H1 (cell line): Measurements from ENCODE around the gene CNNM1. TPM values are rescaled to one million over a fixed set of nuclear protein-coding genes. Genes with fewer than 3 reads are reported as not detected.

ENCODE experiments used
- CTCF ChIA-PET: fragments of 300-600 bp; sonication (Branson Sonifier 250); formaldehyde crosslinking; loops from one replicate; lab custom pipeline; 2021; ENCODE audit not compliant: partially characterized antibody; lab: Charles Lee
- POLR2A ChIA-PET: fragments of 300-600 bp; sonication (Branson Sonifier 250); formaldehyde crosslinking; loops from one replicate; lab custom pipeline; 2021; ENCODE audit warnings: inconsistent platforms; ENCODE audit not compliant: partially characterized antibody; lab: Charles Lee
- DNase-seq, 2 experiments: peaks; one replicate each; pipeline versions ENCODE4 v3.0.0 to v3.0.0-alpha.2; 2010 to 2022; ENCODE audit warnings: low spot score in 2 of 2, low read depth in 1 of 2, mixed read lengths in 1 of 2
- FAIRE-seq: peaks from 2 replicates; lab custom pipeline; 2011; peaks lifted over from hg19 to GRCh38; lab: Jason Lieb, UNC
- H2AFZ ChIP-seq: 2 replicates; pipeline ENCODE4 v1.8.1; 2012; ENCODE audit warnings: low read length, inconsistent platforms
- H2AK5ac ChIP-seq: 2 replicates; pipeline ENCODE4 v1.6.1; 2013; ENCODE audit warnings: low read depth, low read length
- H2BK120ac ChIP-seq: replicated peaks from 2 replicates; pipeline ENCODE3; 2013; ENCODE audit warnings: low read depth, low read length, inconsistent platforms
- H2BK12ac ChIP-seq: 2 replicates; pipeline ENCODE4 v1.6.1; 2013; ENCODE audit warnings: low read depth, low read length
- H2BK15ac ChIP-seq: 2 replicates; pipeline ENCODE4 v1.6.1; 2013; ENCODE audit warnings: low read length
- H2BK20ac ChIP-seq: 2 replicates; pipeline ENCODE4 v1.6.1; 2013; ENCODE audit warnings: low read length
- H2BK5ac ChIP-seq: 2 replicates; pipeline ENCODE4 v1.6.1; 2013; ENCODE audit warnings: low read depth, low read length
- H3K14ac ChIP-seq: 2 replicates; pipeline ENCODE4 v1.6.1; 2013; ENCODE audit warnings: inconsistent platforms; ENCODE audit not compliant: insufficient read length
- H3K18ac ChIP-seq: 2 replicates; pipeline ENCODE4 v1.6.1; 2013; ENCODE audit warnings: low read length; ENCODE audit errors: extremely low read depth
- H3K23ac ChIP-seq: 2 replicates; pipeline ENCODE4 v1.6.1; 2013; ENCODE audit warnings: inconsistent platforms; ENCODE audit not compliant: insufficient read length
- H3K23me2 ChIP-seq: 2 replicates; pipeline ENCODE4 v1.6.1; 2013; ENCODE audit warnings: low read depth, low read length
- H3K27ac ChIP-seq: 2 replicates; pipeline ENCODE4 v1.6.1; 2011; ENCODE audit warnings: low read depth, low read length, inconsistent platforms
- H3K27me3 ChIP-seq, 4 experiments: replicated peaks in 1 of 4; 1 replicate in 1 of 4; 2 replicates in 3 of 4; pipeline versions ENCODE4 v1.6.1 to v1.8.1; 2011 to 2013; ENCODE audit warnings: low read length in 3 of 4, mild to moderate bottlenecking in 3 of 4, inconsistent platforms in 2 of 4, mixed read lengths in 2 of 4, moderate library complexity in 1 of 4; ENCODE audit not compliant: control insufficient read depth in 3 of 4, insufficient read depth in 3 of 4; ENCODE audit errors: extremely low read depth in 1 of 4
- H3K36me3 ChIP-seq, 4 experiments: 2 replicates each; pipeline versions ENCODE4 v1.6.1 to v1.8.1; 2011 to 2013; ENCODE audit warnings: mild to moderate bottlenecking in 4 of 4, low read length in 3 of 4, moderate library complexity in 2 of 4, control low read depth in 1 of 4, inconsistent platforms in 1 of 4; ENCODE audit not compliant: insufficient read depth in 4 of 4, control insufficient read depth in 2 of 4
- H3K4ac ChIP-seq: replicated peaks from 2 replicates; pipeline ENCODE3; 2013; ENCODE audit warnings: low read length, low read depth, mixed read lengths, inconsistent platforms; ENCODE audit not compliant: insufficient read length
- H3K4me1 ChIP-seq, 4 experiments: replicated peaks in 1 of 4; 1 replicate in 1 of 4; 2 replicates in 3 of 4; pipeline versions ENCODE4 v1.6.1 to v1.8.1; 2011 to 2013; ENCODE audit warnings: low read length in 3 of 4, inconsistent platforms in 2 of 4, mixed read lengths in 1 of 4; ENCODE audit not compliant: insufficient read depth in 4 of 4, control insufficient read depth in 3 of 4
- H3K4me2 ChIP-seq, 2 experiments: 2 replicates each; pipeline versions ENCODE4 v1.6.1 to v1.8.1; 2011 to 2013; ENCODE audit warnings: low read depth in 2 of 2, low read length in 2 of 2, control low read depth in 1 of 2, inconsistent platforms in 1 of 2, mild to moderate bottlenecking in 1 of 2; ENCODE audit not compliant: insufficient read depth in 1 of 2
- H3K4me3 ChIP-seq, 4 experiments: fragments of 200-600, 300-600 bp in 1 of 4; sonication (generic), shearing (Covaris generic), sonication (Bioruptor Twin) in 1 of 4; 2 replicates each; pipeline versions ENCODE4 v1.5.1 to v1.8.1; 2011 to 2016; ENCODE audit warnings: low read length in 4 of 4, low read depth in 3 of 4, control low read depth in 2 of 4, inconsistent platforms in 2 of 4, mild to moderate bottlenecking in 2 of 4, mixed read lengths in 1 of 4, moderate library complexity in 1 of 4; ENCODE audit not compliant: insufficient read depth in 2 of 4; ENCODE audit errors: extremely low read depth in 1 of 4
- H3K56ac ChIP-seq: replicated peaks from 2 replicates; pipeline ENCODE3; 2013; ENCODE audit warnings: low read depth, mild to moderate bottlenecking, mixed read lengths, low read length, inconsistent platforms; ENCODE audit not compliant: insufficient read length
- H3K79me1 ChIP-seq: 2 replicates; pipeline ENCODE4 v1.6.1; 2013; ENCODE audit warnings: low read depth, low read length, control low read depth
- H3K79me2 ChIP-seq, 2 experiments: 2 replicates each; pipeline versions ENCODE4 v1.6.1 to v1.8.1; 2012 to 2013; ENCODE audit warnings: low read length in 2 of 2, mild to moderate bottlenecking in 2 of 2, inconsistent platforms in 1 of 2; ENCODE audit not compliant: insufficient read depth in 2 of 2, control insufficient read depth in 1 of 2
- H3K9ac ChIP-seq, 4 experiments: replicated peaks in 1 of 4; 1 replicate in 1 of 4; 2 replicates in 3 of 4; pipeline versions ENCODE4 v1.6.1 to v1.8.1; 2011 to 2013; ENCODE audit warnings: low read depth in 3 of 4, low read length in 3 of 4, control low read depth in 2 of 4, mild to moderate bottlenecking in 2 of 4, moderate library complexity in 2 of 4, inconsistent platforms in 1 of 4; ENCODE audit errors: extremely low read depth in 1 of 4
- H3K9me3 ChIP-seq, 2 experiments: 2 replicates each; pipeline versions ENCODE4 v1.6.1 to v1.8.1; 2012 to 2013; ENCODE audit warnings: mild to moderate bottlenecking in 2 of 2, moderate library complexity in 2 of 2, control low read depth in 1 of 2, inconsistent platforms in 1 of 2, low read depth in 1 of 2, low read length in 1 of 2, mixed read lengths in 1 of 2; ENCODE audit not compliant: insufficient read depth in 2 of 2
- H4K20me1 ChIP-seq, 2 experiments: replicated peaks in 1 of 2; 2 replicates each; pipeline versions ENCODE3 to v1.8.1; 2011 to 2013; ENCODE audit warnings: inconsistent platforms in 2 of 2, low read length in 2 of 2, mild to moderate bottlenecking in 1 of 2; ENCODE audit not compliant: insufficient read depth in 2 of 2, control insufficient read depth in 1 of 2
- H4K5ac ChIP-seq: 2 replicates; pipeline ENCODE4 v1.6.1; 2013; ENCODE audit warnings: low read length, low read depth, mixed read lengths, inconsistent platforms; ENCODE audit not compliant: insufficient read length
- H4K8ac ChIP-seq: 2 replicates; pipeline ENCODE4 v1.8.0; 2013; ENCODE audit warnings: mild to moderate bottlenecking, moderate library complexity, low read length, inconsistent platforms; ENCODE audit not compliant: insufficient read depth; ENCODE audit errors: extremely low read depth
- H4K91ac ChIP-seq: replicated peaks from 2 replicates; pipeline ENCODE3; 2013; ENCODE audit warnings: low read length, mixed read lengths, inconsistent platforms; ENCODE audit not compliant: insufficient read length
- CBX8 ChIP-seq: fragments of 300-800, 300-1000 bp; sonication (generic); IDR thresholded peaks from 2 replicates; pipeline ENCODE4 v1.7.1; 2016; ENCODE audit warnings: low read depth, low read length, borderline replicate concordance
- CEBPB ChIP-seq: IDR thresholded peaks from 2 replicates; pipeline ENCODE4 v1.6.1; 2012; ENCODE audit warnings: low read depth, low read length
- CHD2 ChIP-seq: IDR thresholded peaks from 2 replicates; pipeline ENCODE4 v1.6.1; 2012; ENCODE audit warnings: low read length, improper control_type of control experiment
- GTF2F1 ChIP-seq: IDR thresholded peaks from 2 replicates; pipeline ENCODE4 v1.6.1; 2012; ENCODE audit warnings: low read depth, low read length, improper control_type of control experiment, borderline replicate concordance
- MAFK ChIP-seq: IDR thresholded peaks from 2 replicates; pipeline ENCODE4 v1.6.1; 2012; ENCODE audit warnings: low read depth, mild to moderate bottlenecking, improper control_type of control experiment, low read length
- PHF8 ChIP-seq: fragments of 200-600 bp; sonication (generic); conservative IDR thresholded peaks from 2 replicates; pipeline ENCODE4 v1.7.1; 2012; ENCODE audit warnings: low read depth, mild to moderate bottlenecking, inconsistent platforms, low read length, moderate library complexity
- POU5F1 ChIP-seq: IDR thresholded peaks from 2 replicates; pipeline ENCODE4 v1.6.1; 2011; ENCODE audit warnings: low read depth, mild to moderate bottlenecking, low read length, moderate library complexity
- RBBP5 ChIP-seq: IDR thresholded peaks from 2 replicates; pipeline ENCODE4 v1.7.1; 2012; ENCODE audit warnings: low read depth, mild to moderate bottlenecking, inconsistent platforms, low read length, moderate library complexity, borderline replicate concordance
- SUZ12 ChIP-seq: fragments of 200-600 bp; sonication (generic); IDR thresholded peaks from 2 replicates; pipeline ENCODE4 v1.6.1; 2012; ENCODE audit warnings: mild to moderate bottlenecking, inconsistent platforms, low read length, moderate library complexity, mixed read lengths
- YY1 ChIP-seq: IDR thresholded peaks from 2 replicates; pipeline ENCODE4 v1.6.1; 2011; ENCODE audit warnings: low read depth, mild to moderate bottlenecking, low read length
- WGBS, 2 experiments: shearing (Covaris generic) in 1 of 2; methylation state at CpG; one replicate each; pipeline versions ENCODE4 v1.1.6 to v1.1.7; 2013 to 2015; ENCODE audit warnings: low lambda C conversion rate in 2 of 2, mixed read lengths in 2 of 2, inconsistent platforms in 1 of 2, low coverage in 1 of 2, missing lambda C conversion rate in 1 of 2; ENCODE audit not compliant: insufficient replicate concordance in 2 of 2, insufficient coverage in 1 of 2, insufficient read length in 1 of 2; ENCODE audit errors: extremely low coverage in 1 of 2, missing lambda C conversion rate in 1 of 2; 5-methylcytosine and 5-hydroxymethylcytosine counted together
- polyA plus RNA-seq, 7 experiments: library from polyadenylated mRNA; depleted of rRNA in 3 of 7; stranded (reverse) in 5 of 7; unstranded in 2 of 7; fragments of >200 nt in 5 of 7; fragments of 200-250 nt in 2 of 7; gene quantifications; 1 replicate in 5 of 7; 2 replicates in 1 of 7; 4 replicates in 1 of 7; pipeline versions ENCODE4 v1.2.1 to v1.2.3, GENCODE V29; 2011 to 2013; ENCODE audit warnings: missing spikeins in 2 of 7, mixed read lengths in 2 of 7
- total RNA-seq: library from RNA; stranded (reverse); fragmentation: NEBNext Ultra II Directional; extraction: Animal tissue kit (Norgen Biotek cat#: 25700); gene quantifications from 2 replicates; pipeline ENCODE4 v1.2.1, GENCODE V29; 2021
- TF ChIP-seq, protein P1 (sequence below), 3 experiments: IDR thresholded peaks; 1 replicate in 2 of 3; 2 replicates in 1 of 3; pipeline versions ENCODE4 v1.5.1 to v1.6.1; 2011; ENCODE audit warnings: low read length in 3 of 3, mild to moderate bottlenecking in 3 of 3, inconsistent platforms in 2 of 3, low read depth in 1 of 3, moderate library complexity in 1 of 3; ENCODE audit not compliant: insufficient read depth in 1 of 3; ENCODE audit errors: control extremely low read depth in 1 of 3
- TF ChIP-seq, protein P2 (sequence below): IDR thresholded peaks from 2 replicates; pipeline ENCODE4 v1.6.1; 2011; ENCODE audit warnings: low read depth, mild to moderate bottlenecking, low read length; ENCODE audit not compliant: insufficient read depth

CNNM1 gene
- total and polyA plus RNA-seq, 2 of the 8 experiments (the other 6 are each of a cell fraction or from before 2014, with no cell fraction given): 0.74 to 0.92 TPM

DNA sequence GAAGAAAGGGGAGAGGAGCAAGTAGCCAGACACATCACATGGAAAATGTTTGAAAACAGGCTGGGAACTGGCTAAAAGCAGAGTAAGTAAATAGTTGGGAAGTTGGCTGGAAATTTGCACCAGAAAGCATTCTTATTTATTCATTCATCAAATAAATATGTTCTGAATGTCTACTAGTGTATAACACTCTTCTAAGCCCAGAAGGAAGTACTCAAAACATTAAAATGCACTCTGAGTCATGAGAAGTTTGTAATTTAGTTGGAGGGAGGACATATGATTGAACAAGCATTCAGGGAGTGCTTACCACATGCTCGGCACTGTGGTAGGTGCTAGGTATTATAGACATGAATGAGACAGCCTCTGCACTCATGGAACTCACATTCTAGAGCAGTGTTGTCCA, 37.0 kb upstream of the CNNM1 start:
- DNase-seq (no peak), FAIRE-seq (no peak)
- Histone ChIP-seq H3K4me1 (no peaks in the 10 kb centered on the region), H4K8ac (no peak overlapping the region), H4K20me1 (no peaks in the 10 kb centered on the region), H2AFZ (no peak overlapping the region), H3K79me1 (no peaks in the 10 kb centered on the region), H2BK20ac (no peak overlapping the region), H2AK5ac (no peak overlapping the region), H2BK120ac (no peak overlapping the region), H3K56ac (no peak overlapping the region), H2BK5ac (no peak overlapping the region), H3K23me2 (no peaks in the 10 kb centered on the region), H3K27me3 (no peaks in the 10 kb centered on the region), H3K4me3 (no peak overlapping the region), H2BK15ac (no peak overlapping the region), H3K4me2 (no peak overlapping the region), H3K36me3 (no peaks in the 10 kb centered on the region), H2BK12ac (no peak overlapping the region), H3K4ac (no peak overlapping the region), H3K9me3 (no peaks in the 10 kb centered on the region), H4K91ac (no peak overlapping the region), H3K14ac (no peak overlapping the region), H3K27ac (no peak overlapping the region), H4K5ac (no peak overlapping the region), H3K79me2 (no peaks in the 10 kb centered on the region), H3K9ac (no peak overlapping the region), H3K23ac (no peak overlapping the region), H3K18ac (no peak overlapping the region)
- 92% methylated on average over 1 of the region's 1 CpG; no CpG with 5 or more reads in 1 of the 2 experiments for WGBS, 2 experiments
- ChIA-PET POLR2A (no interaction called here), CTCF (no interaction called here)
- TF ChIP-seq POU5F1: no peak
- TF ChIP-seq YY1: no peak
- TF ChIP-seq PHF8: no peak
- no peak for TF ChIP-seq SUZ12
- no peak for TF ChIP-seq GTF2F1
- no peak for TF ChIP-seq CBX8
- TF ChIP-seq, protein P1, sequence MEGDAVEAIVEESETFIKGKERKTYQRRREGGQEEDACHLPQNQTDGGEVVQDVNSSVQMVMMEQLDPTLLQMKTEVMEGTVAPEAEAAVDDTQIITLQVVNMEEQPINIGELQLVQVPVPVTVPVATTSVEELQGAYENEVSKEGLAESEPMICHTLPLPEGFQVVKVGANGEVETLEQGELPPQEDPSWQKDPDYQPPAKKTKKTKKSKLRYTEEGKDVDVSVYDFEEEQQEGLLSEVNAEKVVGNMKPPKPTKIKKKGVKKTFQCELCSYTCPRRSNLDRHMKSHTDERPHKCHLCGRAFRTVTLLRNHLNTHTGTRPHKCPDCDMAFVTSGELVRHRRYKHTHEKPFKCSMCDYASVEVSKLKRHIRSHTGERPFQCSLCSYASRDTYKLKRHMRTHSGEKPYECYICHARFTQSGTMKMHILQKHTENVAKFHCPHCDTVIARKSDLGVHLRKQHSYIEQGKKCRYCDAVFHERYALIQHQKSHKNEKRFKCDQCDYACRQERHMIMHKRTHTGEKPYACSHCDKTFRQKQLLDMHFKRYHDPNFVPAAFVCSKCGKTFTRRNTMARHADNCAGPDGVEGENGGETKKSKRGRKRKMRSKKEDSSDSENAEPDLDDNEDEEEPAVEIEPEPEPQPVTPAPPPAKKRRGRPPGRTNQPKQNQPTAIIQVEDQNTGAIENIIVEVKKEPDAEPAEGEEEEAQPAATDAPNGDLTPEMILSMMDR (IDR thresholded peaks at IDR 0.05; ENCODE audit: control extremely low read depth in 1 of 3, insufficient read depth in 1 of 3, low read depth in 1 of 3, low read length in 3 of 3): no peak
- no peak for TF ChIP-seq CHD2
- no peak for TF ChIP-seq CEBPB
- TF ChIP-seq MAFK: no peak
- TF ChIP-seq RBBP5: no peak
- TF ChIP-seq, protein P2, sequence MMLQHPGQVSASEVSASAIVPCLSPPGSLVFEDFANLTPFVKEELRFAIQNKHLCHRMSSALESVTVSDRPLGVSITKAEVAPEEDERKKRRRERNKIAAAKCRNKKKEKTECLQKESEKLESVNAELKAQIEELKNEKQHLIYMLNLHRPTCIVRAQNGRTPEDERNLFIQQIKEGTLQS: no peak
